HG02588 (cell line): ENCODE results near the gene ZNF232.
"Not testable (repeated sequence)": the region's sequence is repeated elsewhere in the genome, so short reads cannot be mapped to it uniquely, and the experiment has no call there.

ENCODE experiments used
- ATAC-seq: cut with Tn5 transposase; IDR thresholded peaks from one replicate; pipeline ENCODE4 v1.9.1; 2021; ENCODE audit warnings: mild to moderate bottlenecking, moderate library complexity; ENCODE audit not compliant: unreplicated experiment

Gene ZNF232

GRCh38 chr17:5111402-5112204 lies at the start of gene ZNF232:
Gene ZNF232, minus strand, starts transcription at chr17:5111878. Its CDS starts 56 bp downstream, at chr17:5111822.
- peak; percentile 87 for ATAC-seq

- ATAC-seq, result not testable (repeated sequence)
Observed at GRCh38 chr17:5160702-5161101, 49.0 kb upstream of the ZNF232 start.

GRCh38 chr17:5146122-5146521 lies 34.4 kb upstream of the ZNF232 start:
- not testable (repeated sequence) for ATAC-seq

- not testable (repeated sequence) for ATAC-seq
Observed at GRCh38 chr17:5142877-5143276, 31.2 kb upstream of the ZNF232 start.

- ATAC-seq, result no peak
Observed at GRCh38 chr17:5139458-5139732, 27.7 kb upstream of the ZNF232 start.

- ATAC-seq, result no peak
Observed at GRCh38 chr17:5138616-5139457, 27.2 kb upstream of the ZNF232 start.

- ATAC-seq, result not testable (repeated sequence)
Observed at GRCh38 chr17:5138198-5138544, 26.5 kb upstream of the ZNF232 start.

GRCh38 chr17:5137511-5138197 lies 26.0 kb upstream of the ZNF232 start:
- not testable (repeated sequence) for ATAC-seq

- not testable (repeated sequence) for ATAC-seq
Observed at GRCh38 chr17:5136580-5137412, 25.1 kb upstream of the ZNF232 start.

- no peak for ATAC-seq
Observed at GRCh38 chr17:5135726-5136579, 24.3 kb upstream of the ZNF232 start.

GRCh38 chr17:5135131-5135712 lies 23.5 kb upstream of the ZNF232 start:
- not testable (repeated sequence) for ATAC-seq

- ATAC-seq, result not testable (repeated sequence)
Observed at GRCh38 chr17:5134571-5134970, 22.9 kb upstream of the ZNF232 start.

GRCh38 chr17:5133961-5134360 lies 22.3 kb upstream of the ZNF232 start:
- not testable (repeated sequence) for ATAC-seq

- no peak for ATAC-seq
Observed at GRCh38 chr17:5133311-5133710, 21.6 kb upstream of the ZNF232 start.

GRCh38 chr17:5132503-5133225 lies 21.0 kb upstream of the ZNF232 start:
- not testable (repeated sequence) for ATAC-seq

GRCh38 chr17:5131799-5132502 lies 20.3 kb upstream of the ZNF232 start:
- ATAC-seq, result not testable (repeated sequence)

GRCh38 chr17:5131146-5131715 lies 19.6 kb upstream of the ZNF232 start:
- no peak for ATAC-seq

GRCh38 chr17:5130687-5131086 lies 19.0 kb upstream of the ZNF232 start:
- not testable (repeated sequence) for ATAC-seq
